ENCODE results near the gene OMG.
"Not testable (repeated sequence)": the region's sequence is repeated elsewhere in the genome, so short reads cannot be mapped to it uniquely, and the experiment has no call there.

OMG gene

GRCh38 chr17:31297090-31297489 lies at the start of gene OMG:
OMG (minus strand) TSS chr17:31297239; CDS start chr17:31296331, 908 bp downstream.
- no peak for TF ChIP-seq CTCF (IDR thresholded peaks at IDR 0.05; ENCODE audit: control insufficient read depth, extremely low read depth, insufficient read depth)
- no peak within 1 kb of the TSS for H3K4me3 ChIP-seq (ENCODE audit: low read depth, low read length)
- DNase-seq (ENCODE audit: low read depth) = no peak

DNA sequence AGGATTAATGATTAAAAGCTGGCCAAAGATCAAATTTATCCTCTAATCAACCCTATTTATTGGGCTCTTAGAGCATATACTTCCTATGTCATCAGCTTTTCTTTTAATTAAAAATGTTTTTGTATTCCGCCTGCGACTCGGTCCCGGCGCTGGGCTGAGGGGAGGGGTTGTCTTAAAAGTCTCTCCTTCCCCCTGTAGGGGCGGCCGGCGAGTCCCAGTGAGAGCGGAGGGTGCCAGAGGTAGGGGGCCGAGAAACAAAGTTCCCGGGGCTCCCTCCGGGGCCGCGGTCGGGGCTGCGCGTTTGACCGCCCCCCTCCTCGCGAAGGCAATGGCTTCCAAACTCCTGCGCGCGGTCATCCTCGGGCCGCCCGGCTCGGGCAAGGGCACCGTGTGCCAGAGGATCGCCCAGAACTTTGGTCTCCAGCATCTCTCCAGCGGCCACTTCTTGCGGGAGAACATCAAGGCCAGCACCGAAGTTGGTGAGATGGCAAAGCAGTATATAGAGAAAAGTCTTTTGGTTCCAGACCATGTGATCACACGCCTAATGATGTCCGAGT lies 48.2 kb upstream of the OMG start:
- H3K4me3 ChIP-seq (ENCODE audit: low read depth, low read length); DNase-seq (ENCODE audit: low read depth): not testable (repeated sequence)

DNA sequence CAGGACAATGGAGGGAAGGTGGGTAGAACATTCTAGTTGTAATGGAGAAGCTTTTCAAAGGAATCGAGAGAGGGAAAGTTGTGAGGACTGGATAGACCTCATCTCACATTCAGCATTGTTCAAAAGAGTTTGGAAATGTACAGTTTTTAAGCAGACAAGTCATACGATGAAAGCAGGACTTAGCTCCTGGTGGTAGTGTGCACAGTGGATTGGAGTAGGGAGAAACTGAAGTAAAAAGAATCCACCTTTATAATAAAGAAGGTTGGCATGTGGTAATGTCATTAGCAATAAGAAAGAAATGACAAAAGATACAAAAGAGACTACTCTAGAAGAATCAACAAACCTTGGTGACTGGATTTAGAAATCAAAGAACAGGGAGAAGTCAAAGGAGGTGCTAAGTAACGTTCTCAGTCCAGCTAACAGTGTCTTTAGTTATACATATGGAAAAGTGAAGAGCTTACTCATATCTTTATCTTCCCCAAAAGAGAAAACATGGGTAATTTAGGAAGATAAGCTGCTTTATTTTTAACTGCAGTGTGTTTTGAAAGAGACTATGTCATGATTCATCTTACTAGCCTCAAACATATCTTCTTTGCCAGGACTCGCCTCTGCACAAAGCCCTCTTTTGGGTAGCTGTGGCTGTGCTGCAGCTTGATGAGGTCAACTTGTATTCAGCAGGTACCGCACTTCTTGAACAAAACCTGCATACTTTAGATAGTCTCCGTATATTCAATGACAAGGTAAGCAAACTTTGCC lies 43.0 kb upstream of the OMG start:
- TF ChIP-seq CTCF (IDR thresholded peaks at IDR 0.05; ENCODE audit: control insufficient read depth, extremely low read depth, insufficient read depth) = no peak
- no peak overlapping the region for H3K4me3 ChIP-seq (ENCODE audit: low read depth, low read length)
- DNase-seq (ENCODE audit: low read depth) = no peak

- no peak overlapping the region for H3K4me3 ChIP-seq (ENCODE audit: low read depth, low read length)
- no peak for DNase-seq (ENCODE audit: low read depth)
- TF ChIP-seq CTCF (IDR thresholded peaks at IDR 0.05; ENCODE audit: control insufficient read depth, extremely low read depth, insufficient read depth) = no peak
Measured at GRCh38 chr17:31329221-31329620, 32.2 kb upstream of the OMG start.

DNA sequence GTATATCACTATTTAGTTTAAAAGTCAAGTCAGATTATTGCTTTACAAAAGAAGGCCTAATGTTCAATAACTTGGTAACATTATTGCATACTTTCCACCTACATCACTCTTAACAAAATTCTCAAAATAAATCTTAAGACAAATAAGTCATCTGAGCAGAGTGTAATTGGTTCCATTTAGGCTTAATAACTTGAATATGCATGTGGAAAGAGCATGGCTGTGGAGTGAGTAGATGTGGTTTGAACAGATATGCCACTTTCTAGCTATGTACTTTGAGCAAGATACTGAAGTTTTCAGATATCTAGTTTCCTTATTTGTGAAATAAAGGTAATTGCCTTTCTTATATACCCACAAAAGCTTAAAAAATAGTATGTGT lies 31.1 kb upstream of the OMG start:
- TF ChIP-seq CTCF (IDR thresholded peaks at IDR 0.05; ENCODE audit: control insufficient read depth, extremely low read depth, insufficient read depth) = no peak
- DNase-seq (ENCODE audit: low read depth) = no peak
- no peak overlapping the region for H3K4me3 ChIP-seq (ENCODE audit: low read depth, low read length)

DNA sequence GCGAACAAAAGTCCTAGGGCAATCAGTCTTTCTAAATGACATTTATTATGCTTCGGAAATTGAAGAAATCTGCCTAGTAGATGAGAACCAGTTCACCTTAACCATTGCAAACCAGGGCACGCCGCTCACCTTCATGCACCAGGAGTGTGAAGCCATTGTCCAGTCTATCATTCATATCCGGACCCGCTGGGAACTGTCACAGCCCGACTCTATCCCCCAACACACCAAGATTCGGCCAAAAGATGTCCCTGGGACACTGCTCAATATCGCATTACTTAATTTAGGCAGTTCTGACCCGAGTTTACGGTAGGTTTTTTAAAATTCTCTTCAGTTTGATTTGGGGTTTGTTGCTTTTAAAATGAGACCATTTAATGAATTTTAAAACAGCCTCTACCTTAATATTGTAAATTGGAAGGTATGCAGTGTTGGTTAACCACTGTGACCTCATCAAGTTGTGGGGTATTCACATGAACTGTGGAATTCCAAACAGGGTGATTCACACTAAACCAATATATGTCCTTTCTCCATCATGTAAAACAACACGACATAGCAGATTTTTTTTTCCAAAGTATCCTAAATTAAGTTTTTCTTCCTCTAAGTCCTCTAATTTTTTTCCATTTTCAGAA lies 30.6 kb upstream of the OMG start:
- H3K4me3 ChIP-seq (ENCODE audit: low read depth, low read length) = no peak overlapping the region
- no peak for DNase-seq (ENCODE audit: low read depth)
- TF ChIP-seq CTCF (IDR thresholded peaks at IDR 0.05; ENCODE audit: control insufficient read depth, extremely low read depth, insufficient read depth) = no peak

DNA sequence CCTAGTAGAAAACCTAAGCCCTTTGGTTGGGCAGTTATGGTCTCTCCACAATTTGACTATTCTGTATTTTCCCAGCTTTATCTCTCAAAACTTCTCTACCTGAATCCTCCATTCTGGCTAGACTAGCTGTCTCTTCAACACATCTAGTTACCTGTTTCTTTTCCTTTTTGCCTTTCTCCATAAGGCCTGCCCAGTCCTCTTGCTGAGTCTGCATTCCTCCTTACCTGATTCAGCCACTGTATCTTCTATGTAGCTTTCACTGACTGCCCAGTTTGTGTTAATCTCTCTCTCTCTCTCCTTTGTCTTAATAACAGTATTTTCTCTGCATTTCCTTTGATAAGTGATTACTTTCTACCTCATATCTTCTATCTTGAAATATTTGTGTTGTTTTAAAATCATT lies 26.5 kb upstream of the OMG start:
- no peak overlapping the region for H3K4me3 ChIP-seq (ENCODE audit: low read depth, low read length)
- no peak for TF ChIP-seq CTCF (IDR thresholded peaks at IDR 0.05; ENCODE audit: control insufficient read depth, extremely low read depth, insufficient read depth)
- no peak for DNase-seq (ENCODE audit: low read depth)

Data from LNCaP clone FGC (cell line).